D341Med (cell line): ENCODE results near the gene ZNF397.

Source experiments
- DNase-seq: peaks from one replicate; pipeline ENCODE4 v3.0.0; 2012; ENCODE audit warnings: low spot score

ZNF397 gene

DNA sequence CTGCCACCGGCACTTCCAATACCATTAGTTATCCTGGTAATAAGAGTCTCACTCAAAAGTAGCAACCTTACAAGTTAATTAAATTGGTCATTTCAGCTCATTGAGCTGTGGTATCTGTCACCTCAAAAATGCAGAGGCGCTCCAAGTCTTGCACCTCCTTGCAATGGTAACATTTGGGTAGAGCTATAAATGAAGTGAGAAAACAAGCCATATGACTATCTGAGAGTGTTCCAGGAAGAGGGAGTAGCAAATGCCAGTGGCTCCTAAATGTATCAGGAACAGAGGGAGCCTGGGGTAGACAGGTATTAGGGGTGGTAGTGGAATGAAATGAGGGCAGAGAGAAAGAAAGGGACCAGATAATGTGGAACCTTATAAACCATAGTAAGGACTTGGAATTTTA lies 55.2 kb downstream of the ZNF397 start:
- DNase-seq: no peak

DNA sequence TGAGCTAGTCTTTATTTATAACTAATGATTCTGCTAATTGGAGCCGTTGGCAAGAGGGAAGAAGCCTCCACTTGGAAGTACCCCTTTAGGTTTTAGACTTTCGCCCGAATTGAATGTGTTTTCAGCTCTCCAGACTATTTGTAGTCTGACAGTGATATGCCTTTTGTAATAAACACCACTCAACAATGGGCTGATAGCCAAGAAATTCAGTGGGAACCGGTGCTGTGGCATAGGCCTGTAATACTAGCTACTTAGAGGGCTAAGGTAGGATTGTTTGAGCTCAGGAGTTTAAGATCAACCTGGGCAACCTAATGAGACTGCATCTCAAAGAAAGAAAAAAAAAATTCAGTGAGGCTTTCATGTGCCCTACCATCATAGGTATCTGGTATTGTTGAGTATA lies 62.8 kb downstream of the ZNF397 start:
- DNase-seq: no peak

DNA sequence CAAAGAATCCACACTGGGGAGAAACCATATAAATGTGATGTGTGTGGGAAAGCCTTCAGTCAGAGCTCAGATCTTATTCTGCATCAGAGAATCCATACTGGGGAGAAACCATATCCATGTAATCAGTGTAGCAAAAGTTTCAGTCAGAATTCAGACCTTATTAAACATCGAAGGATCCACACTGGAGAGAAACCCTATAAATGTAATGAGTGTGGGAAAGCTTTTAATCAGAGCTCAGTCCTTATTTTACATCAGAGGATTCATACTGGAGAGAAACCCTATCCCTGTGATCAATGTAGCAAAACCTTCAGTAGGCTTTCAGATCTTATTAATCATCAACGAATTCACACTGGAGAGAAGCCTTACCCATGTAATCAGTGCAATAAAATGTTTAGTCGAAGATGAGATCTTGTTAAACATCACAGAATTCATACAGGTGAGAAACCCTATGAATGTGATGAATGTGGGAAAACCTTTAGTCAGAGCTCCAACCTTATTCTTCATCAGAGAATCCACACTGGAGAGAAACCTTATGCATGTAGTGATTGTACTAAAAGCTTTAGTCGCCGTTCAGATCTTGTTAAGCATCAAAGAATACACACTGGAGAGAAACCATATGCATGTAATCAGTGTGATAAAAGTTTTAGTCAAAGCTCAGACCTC lies 65.9 kb downstream of the ZNF397 start:
- no peak for DNase-seq
